GM12801 (cell line): ENCODE data around the gene KCNQ1OT1.

Experiments
- CTCF ChIP-seq: IDR thresholded peaks from one replicate; pipeline ENCODE4 v1.5.1; 2011; ENCODE audit warnings: control low read depth; ENCODE audit not compliant: insufficient read length; ENCODE audit errors: extremely low read depth

KCNQ1OT1 gene

GRCh38 chr11:2651054-2651617 is 48.7 kb downstream of the KCNQ1OT1 start:
- TF ChIP-seq CTCF: no peak

- TF ChIP-seq CTCF: no peak
Measured at GRCh38 chr11:2650343-2650867, 49.4 kb downstream of the KCNQ1OT1 start.

- TF ChIP-seq CTCF: no peak
Measured at GRCh38 chr11:2649848-2650247, 49.9 kb downstream of the KCNQ1OT1 start.

GRCh38 chr11:2649400-2649799 is 50.4 kb downstream of the KCNQ1OT1 start:
- TF ChIP-seq CTCF: no peak

- no peak for TF ChIP-seq CTCF
Measured at GRCh38 chr11:2647953-2648352, 51.8 kb downstream of the KCNQ1OT1 start.

GRCh38 chr11:2647167-2647566 is 52.6 kb downstream of the KCNQ1OT1 start:
- TF ChIP-seq CTCF: no peak

GRCh38 chr11:2645779-2646118 is 54.0 kb downstream of the KCNQ1OT1 start:
- no peak for TF ChIP-seq CTCF
